OCI-LY1 (cell line): ENCODE data around the gene AATK.

ENCODE experiments used
- H2AFZ ChIP-seq: fragments of 200-600 bp; sonication (generic), shearing (Covaris generic); 2 replicates; pipeline ENCODE4 v1.6.0; 2014; ENCODE audit warnings: antibody characterized with exemption, mild to moderate bottlenecking, low read length
- H3F3A ChIP-seq: fragments of 200-600 bp; sonication (generic), shearing (Covaris generic); 2 replicates; pipeline ENCODE4 v1.6.0; 2014; ENCODE audit warnings: mild to moderate bottlenecking, antibody characterized with exemption, low read length, moderate library complexity; ENCODE audit not compliant: insufficient read depth
- H3K27ac ChIP-seq: fragments of 200-600 bp; sonication (generic); 2 replicates; pipeline ENCODE4 v1.5.1; 2014; ENCODE audit warnings: low read length, mixed run types, mild to moderate bottlenecking, low read depth; ENCODE audit not compliant: poor library complexity, severe bottlenecking
- H3K27me3 ChIP-seq: fragments of 200-600 bp; sonication (generic); 2 replicates; pipeline ENCODE4 v1.6.0; 2014; ENCODE audit warnings: antibody characterized with exemption, mild to moderate bottlenecking, low read length, moderate library complexity; ENCODE audit not compliant: insufficient read depth
- H3K36me3 ChIP-seq: fragments of 200-600 bp; sonication (generic); 2 replicates; pipeline ENCODE4 v1.6.1; 2014; ENCODE audit warnings: mild to moderate bottlenecking, antibody characterized with exemption, low read length, moderate library complexity, mixed read lengths; ENCODE audit not compliant: insufficient read depth
- H3K4me1 ChIP-seq: fragments of 200-600 bp; sonication (generic); 2 replicates; pipeline ENCODE4 v1.5.1; 2014; ENCODE audit warnings: mild to moderate bottlenecking, low read length, moderate library complexity; ENCODE audit not compliant: insufficient read depth, severe bottlenecking
- H3K4me2 ChIP-seq: fragments of 200-600 bp; sonication (generic), shearing (Covaris generic); 2 replicates; pipeline ENCODE4 v1.6.1; 2014; ENCODE audit warnings: low read length
- H3K4me3 ChIP-seq: fragments of 200-600 bp; sonication (generic); 2 replicates; pipeline ENCODE4 v1.5.1; 2014; ENCODE audit warnings: low read length, low read depth, mild to moderate bottlenecking, mixed read lengths; ENCODE audit not compliant: poor library complexity, severe bottlenecking
- H3K79me2 ChIP-seq: fragments of 200-600 bp; shearing (Covaris generic); 2 replicates; pipeline ENCODE4 v1.6.1; 2016; ENCODE audit warnings: mixed run types, low read length, mixed read lengths; ENCODE audit not compliant: insufficient read depth
- H3K9ac ChIP-seq: fragments of 200-600 bp; sonication (generic), shearing (Covaris generic); 2 replicates; pipeline ENCODE4 v1.6.1; 2014; ENCODE audit warnings: mild to moderate bottlenecking, low read length, mixed read lengths
- H3K9me2 ChIP-seq: fragments of 200-600 bp; sonication (generic), shearing (Covaris generic); 2 replicates; pipeline ENCODE4 v1.6.1; 2014; ENCODE audit warnings: low read depth, mild to moderate bottlenecking, low read length, mixed read lengths
- H3K9me3 ChIP-seq: fragments of 200-600 bp; shearing (Covaris generic); 2 replicates; pipeline ENCODE4 v1.6.1; 2014; ENCODE audit warnings: low read length, mixed read lengths
- H4K20me1 ChIP-seq: fragments of 200-600 bp; sonication (generic), shearing (Covaris generic); 2 replicates; pipeline ENCODE4 v1.6.0; 2016; ENCODE audit warnings: mild to moderate bottlenecking, low read length; ENCODE audit not compliant: insufficient read depth
- EZH2 ChIP-seq: fragments of 200-600 bp; sonication (generic), shearing (Covaris generic); IDR thresholded peaks from 2 replicates; pipeline ENCODE4 v1.8.0; 2017; ENCODE audit warnings: borderline replicate concordance, mixed run types, mild to moderate bottlenecking, antibody characterized with exemption, low read length, moderate library complexity, mixed read lengths
- TF ChIP-seq, protein P1 (sequence below): fragments of 200-600 bp; sonication (generic), shearing (Covaris generic); IDR thresholded peaks from 2 replicates; pipeline ENCODE4 v1.5.1; 2017; ENCODE audit warnings: mild to moderate bottlenecking, antibody characterized with exemption, low read length, moderate library complexity, mixed read lengths

AATK gene

DNA sequence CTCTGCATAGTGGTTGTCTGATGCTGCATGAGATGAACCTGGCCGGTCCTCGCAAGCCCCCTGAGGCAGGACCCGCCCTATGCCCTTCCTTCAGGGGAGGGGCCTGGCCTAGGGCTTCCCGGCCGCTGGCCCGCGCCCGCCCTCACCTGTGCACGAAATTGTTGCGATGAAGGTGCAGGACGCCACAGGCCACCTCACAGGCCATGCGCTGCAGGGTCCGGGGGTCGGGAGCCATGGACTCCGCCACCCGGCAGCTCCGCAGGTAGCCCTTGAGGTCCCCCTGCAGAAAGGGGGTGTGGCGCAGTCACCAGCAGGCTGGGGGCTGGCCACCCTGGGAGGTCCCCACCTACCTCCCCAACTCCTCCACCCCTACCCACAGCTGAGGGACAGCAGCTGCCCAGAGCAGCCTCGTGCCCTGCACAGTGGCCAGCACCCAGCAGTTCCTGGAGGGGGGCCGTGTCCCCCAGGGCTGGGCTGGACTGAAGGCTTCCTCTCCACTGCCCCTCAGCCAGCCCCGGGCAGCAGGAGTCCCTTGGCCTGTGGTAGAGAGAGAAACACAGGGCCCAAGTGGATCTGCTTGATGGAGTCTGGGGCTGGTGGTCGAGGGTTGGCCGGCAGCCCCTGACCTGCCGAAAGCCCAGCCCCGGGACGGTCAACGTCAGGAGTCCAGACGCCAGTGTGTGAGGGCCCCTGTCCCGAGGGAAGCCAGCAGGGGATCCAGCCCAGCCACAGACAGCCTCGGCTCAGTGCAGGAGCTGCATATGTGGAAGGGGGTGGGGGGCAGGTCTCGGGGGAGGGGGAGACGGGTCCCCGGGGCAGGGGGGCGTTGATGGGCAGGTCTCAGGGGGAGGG, 39.5 kb downstream of the AATK start:
- Histone ChIP-seq H3K79me2 (no peaks in the 10 kb centered on the region), H3K27ac (no peak overlapping the region), H3K9me2 (no peaks in the 10 kb centered on the region), H4K20me1 (no peaks in the 10 kb centered on the region), H3F3A (no peaks in the 10 kb centered on the region), H3K4me3 (no peak overlapping the region), H2AFZ (no peak overlapping the region), H3K9ac (no peak overlapping the region), H3K36me3 (no peaks in the 10 kb centered on the region), H3K4me2 (no peak overlapping the region), H3K27me3 (no peaks in the 10 kb centered on the region), H3K9me3 (no peaks in the 10 kb centered on the region), H3K4me1 (no peaks in the 10 kb centered on the region)
- TF ChIP-seq, protein P1, sequence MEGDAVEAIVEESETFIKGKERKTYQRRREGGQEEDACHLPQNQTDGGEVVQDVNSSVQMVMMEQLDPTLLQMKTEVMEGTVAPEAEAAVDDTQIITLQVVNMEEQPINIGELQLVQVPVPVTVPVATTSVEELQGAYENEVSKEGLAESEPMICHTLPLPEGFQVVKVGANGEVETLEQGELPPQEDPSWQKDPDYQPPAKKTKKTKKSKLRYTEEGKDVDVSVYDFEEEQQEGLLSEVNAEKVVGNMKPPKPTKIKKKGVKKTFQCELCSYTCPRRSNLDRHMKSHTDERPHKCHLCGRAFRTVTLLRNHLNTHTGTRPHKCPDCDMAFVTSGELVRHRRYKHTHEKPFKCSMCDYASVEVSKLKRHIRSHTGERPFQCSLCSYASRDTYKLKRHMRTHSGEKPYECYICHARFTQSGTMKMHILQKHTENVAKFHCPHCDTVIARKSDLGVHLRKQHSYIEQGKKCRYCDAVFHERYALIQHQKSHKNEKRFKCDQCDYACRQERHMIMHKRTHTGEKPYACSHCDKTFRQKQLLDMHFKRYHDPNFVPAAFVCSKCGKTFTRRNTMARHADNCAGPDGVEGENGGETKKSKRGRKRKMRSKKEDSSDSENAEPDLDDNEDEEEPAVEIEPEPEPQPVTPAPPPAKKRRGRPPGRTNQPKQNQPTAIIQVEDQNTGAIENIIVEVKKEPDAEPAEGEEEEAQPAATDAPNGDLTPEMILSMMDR = no peak
- TF ChIP-seq EZH2 = no peak

DNA sequence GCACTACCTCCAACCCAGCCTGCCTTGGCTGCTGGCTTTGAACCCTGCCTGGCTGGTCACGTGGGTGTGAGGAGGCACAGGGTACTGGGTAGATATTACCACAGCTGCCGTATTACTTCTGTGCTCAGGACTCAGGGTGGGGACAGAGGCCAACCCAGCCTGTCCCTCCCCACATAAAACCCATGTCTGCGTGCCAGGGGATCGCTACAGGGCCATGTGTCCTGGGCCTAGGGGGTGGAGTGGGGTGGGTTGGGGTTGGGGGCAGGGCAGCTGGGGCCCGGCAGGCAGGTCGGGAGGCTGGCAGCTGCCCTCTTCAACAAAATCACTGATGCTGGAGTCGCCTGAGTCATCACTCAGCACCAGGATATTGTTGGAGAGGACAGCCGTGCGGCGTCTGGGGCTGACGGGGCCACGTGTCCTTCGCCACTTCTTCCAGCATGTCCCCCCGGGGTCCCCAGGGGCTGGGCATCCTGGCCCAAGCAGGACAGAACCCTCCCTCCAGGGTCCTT, 40.4 kb downstream of the AATK start:
- Histone ChIP-seq H3K27me3 (no peaks in the 10 kb centered on the region), H2AFZ (no peak overlapping the region), H3K4me2 (no peak overlapping the region), H3F3A (no peaks in the 10 kb centered on the region), H3K27ac (no peak overlapping the region), H3K9me2 (no peaks in the 10 kb centered on the region), H4K20me1 (no peaks in the 10 kb centered on the region), H3K36me3 (no peaks in the 10 kb centered on the region), H3K9me3 (no peaks in the 10 kb centered on the region), H3K79me2 (no peaks in the 10 kb centered on the region), H3K4me3 (no peak overlapping the region), H3K4me1 (no peaks in the 10 kb centered on the region), H3K9ac (no peak overlapping the region)
- TF ChIP-seq EZH2 = no peak
- TF ChIP-seq, protein P1 = no peak

DNA sequence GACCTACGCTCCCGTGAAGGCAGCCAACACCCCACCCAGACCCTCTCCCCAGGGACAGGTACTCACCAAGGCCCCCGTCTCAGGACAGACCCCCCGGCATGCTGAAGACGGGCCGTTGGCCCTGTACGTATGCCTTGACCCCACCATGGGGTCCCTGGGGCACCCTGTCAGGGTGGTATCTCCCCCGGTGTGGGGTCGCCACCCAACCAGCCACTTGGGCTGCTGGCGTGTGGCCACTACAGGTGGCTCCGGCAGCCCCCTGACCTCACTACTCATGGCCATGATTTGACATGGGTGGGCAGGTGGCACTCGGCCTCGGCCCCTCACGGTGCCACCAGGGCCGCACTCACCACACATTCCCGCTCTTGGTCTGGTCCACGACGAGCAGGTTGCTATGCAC, 41.6 kb downstream of the AATK start:
- Histone ChIP-seq H3K27ac (no peak overlapping the region), H3K9me2 (no peaks in the 10 kb centered on the region), H3K9me3 (no peaks in the 10 kb centered on the region), H3K27me3 (no peaks in the 10 kb centered on the region), H3K9ac (no peak overlapping the region), H3K4me3 (no peak overlapping the region), H3K4me1 (no peaks in the 10 kb centered on the region), H3K36me3 (no peaks in the 10 kb centered on the region), H2AFZ (no peak overlapping the region), H3F3A (no peaks in the 10 kb centered on the region), H4K20me1 (no peaks in the 10 kb centered on the region), H3K4me2 (no peak overlapping the region), H3K79me2 (no peaks in the 10 kb centered on the region)
- TF ChIP-seq, protein P1 = no peak
- no peak for TF ChIP-seq EZH2
